ENCODE data around the gene DECR2.
A peak's percentile ranks its signal among the peaks of the same experiment; 100 is the strongest.
"Not testable (repeated sequence)": the region's sequence is repeated elsewhere in the genome, so short reads cannot be mapped to it uniquely, and the experiment has no call there.

Gene DECR2

DNA sequence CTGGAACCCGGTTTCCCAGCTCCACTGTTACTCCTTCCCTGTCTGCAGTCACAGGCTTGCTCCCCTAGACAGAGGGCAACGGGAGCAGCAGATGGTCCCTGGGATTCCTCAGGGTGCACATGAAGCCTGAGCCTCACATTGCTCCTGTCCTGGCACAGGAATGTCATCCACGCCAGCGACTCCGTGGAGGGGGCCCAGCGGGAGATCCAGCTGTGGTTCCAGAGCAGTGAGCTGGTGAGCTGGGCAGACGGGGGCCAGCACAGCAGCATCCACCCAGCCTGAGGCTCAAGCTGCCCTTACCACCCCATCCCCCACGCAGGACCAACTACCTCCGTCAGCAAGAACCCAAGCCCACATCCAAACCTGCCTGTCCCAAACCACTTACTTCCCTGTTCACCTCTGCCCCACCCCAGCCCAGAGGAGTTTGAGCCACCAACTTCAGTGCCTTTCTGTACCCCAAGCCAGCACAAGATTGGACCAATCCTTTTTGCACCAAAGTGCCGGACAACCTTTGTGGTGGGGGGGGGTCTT is 1.6 kb upstream of the DECR2 start:
- no peak for DNase-seq (ENCODE audit: low read depth in 3 of 3)

DNA sequence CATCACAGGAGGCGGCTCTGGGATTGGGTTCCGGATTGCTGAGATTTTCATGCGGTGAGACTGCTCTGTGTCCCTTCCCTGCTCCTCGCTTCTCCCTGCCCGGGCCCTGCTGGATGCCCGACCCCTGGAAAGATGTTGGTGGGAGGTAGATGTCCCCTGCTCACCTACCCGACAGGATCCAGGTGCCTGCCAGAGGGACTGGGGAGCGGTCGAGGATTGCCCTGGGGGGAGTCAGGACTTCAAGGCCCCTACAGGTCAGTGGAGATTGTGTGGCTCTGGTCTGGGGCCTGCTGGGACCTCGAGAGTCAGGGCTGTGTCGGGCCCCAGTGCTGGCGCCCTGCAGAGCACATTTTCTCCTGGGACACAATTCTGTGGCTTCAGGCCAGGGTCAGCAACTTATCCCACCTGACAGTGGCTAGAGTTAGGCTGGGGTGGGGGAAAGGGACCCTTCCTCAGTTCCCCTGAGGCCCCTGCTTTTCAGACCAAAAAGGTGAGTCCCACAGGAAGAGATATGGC is 3.3 kb downstream of the DECR2 start:
- no peak for DNase-seq (ENCODE audit: low read depth in 3 of 3)

DNA sequence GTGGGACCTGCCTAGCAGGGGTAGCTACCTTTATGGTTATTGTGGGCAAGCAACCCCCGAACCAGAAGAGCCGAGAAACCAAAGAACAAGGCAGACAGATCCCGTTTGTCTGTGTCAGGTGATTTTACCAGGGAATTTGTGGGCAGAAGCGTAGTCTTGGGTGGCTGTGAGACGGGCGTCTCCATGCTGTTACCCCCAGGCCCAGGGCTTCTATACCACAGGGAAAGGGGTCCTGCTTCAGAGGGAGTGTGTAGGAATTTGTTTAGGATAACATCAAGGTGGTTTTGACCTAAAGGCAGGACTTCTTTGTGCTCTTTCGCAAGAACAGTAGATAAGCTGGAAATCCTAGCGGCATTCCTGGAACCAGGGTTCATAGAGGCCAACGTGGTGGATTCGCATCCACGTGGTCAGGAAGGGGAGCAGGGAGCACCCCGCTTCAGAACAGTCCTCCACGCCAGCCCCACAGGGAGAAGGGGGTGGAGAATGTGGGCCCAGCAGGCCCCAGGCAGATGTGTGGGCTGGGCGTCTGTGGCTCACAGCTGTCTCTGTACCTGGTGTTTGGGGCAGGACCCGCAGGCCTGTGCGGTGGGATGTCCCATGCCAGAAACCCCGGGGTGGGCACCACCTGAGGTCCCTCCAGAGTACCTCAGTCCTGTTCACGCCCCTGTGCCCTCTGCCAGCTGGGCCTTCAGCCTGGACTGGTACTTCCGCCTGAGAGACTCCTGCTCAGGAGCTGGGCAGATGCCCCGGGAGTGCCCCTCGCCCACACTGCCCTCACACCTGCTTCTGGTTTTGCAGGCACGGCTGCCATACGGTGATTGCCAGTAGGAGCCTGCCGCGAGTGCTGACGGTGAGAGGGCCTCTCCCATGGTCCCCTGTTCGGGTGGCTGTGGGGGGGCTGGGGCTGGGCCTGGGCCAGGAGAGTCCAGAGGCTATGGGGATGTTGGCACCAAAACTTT is 4.1 kb downstream of the DECR2 start:
- no peak for DNase-seq (ENCODE audit: low read depth in 3 of 3)

DNA sequence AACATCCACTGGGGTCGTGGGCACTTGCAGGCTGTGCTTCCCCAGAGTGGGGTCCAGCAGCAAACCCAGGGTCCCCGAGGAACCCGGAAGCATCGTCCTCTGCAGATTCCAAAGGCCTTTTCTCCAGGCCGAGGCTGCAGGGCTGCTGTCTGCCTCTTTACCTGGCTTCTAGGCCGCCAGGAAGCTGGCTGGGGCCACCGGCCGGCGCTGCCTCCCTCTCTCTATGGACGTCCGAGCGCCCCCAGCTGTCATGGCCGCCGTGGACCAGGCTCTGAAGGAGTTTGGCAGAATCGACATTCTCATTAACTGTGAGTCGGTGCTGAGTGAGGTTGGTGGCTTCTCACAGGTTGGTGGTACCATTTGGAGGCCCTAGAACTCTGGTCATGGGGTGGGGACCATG is 5.6 kb downstream of the DECR2 start:
- DNase-seq (ENCODE audit: low read depth in 3 of 3): no peak

GRCh38 chr16:410516-411178 is 9.0 kb downstream of the DECR2 start:
- no peak for DNase-seq (ENCODE audit: low read depth in 3 of 3)

DNA sequence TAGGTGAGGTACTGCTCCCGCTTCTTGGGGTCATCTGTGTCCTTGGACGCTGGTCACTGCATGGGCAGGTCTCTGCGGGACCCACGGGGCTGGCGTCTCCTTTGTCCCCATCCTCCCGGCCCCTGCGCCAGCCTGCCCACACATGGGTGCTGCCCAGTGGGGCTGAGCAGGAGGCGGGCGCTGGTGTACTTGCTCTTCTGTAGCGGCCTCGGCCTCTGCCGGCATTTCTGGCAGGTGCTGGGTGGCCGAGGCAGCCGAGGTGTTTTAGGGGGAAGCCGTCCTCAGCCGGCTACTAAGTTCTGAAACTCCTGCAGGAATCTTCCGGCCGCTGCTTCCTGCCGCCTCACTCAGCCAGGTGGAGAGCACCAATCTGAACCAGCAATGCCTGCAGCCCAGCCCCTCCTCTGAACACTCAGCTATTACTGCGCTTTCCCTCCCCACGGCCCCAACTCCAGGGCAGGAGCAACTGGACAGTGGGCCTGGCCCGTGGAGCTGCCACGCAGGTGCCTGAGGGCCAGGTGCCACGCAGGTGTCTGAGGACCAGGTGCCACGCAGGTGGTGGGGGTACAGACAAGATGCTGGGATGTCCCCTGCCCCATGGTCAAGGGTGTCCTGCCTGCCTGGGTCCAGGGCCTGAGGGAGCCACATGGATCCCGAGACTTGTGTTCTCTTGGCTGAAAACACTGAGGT is 10.0 kb downstream of the DECR2 start:
- no peak for DNase-seq (ENCODE audit: low read depth in 3 of 3)

- DNase-seq (ENCODE audit: low read depth in 3 of 3): no peak
These were observed 12.9 kb downstream of the DECR2 start for GRCh38 chr16:414395-415169.

DNA sequence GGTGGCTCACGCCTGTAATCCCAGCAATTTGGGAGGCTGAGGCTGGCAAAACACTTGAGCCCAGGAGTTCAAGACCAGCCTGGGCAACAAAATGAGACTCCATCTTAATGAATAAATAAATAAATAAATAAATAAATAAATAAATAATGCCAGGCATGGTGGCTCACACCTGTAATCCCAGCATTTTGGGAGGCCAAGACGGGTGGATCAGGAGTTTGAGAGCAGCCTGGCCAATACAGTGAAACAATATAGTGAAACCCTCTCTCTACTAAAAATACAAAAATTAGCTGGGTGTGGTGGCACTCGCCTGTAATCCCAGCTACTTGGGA is 13.4 kb downstream of the DECR2 start:
- not testable (repeated sequence) for DNase-seq (ENCODE audit: low read depth in 3 of 3)

DNA sequence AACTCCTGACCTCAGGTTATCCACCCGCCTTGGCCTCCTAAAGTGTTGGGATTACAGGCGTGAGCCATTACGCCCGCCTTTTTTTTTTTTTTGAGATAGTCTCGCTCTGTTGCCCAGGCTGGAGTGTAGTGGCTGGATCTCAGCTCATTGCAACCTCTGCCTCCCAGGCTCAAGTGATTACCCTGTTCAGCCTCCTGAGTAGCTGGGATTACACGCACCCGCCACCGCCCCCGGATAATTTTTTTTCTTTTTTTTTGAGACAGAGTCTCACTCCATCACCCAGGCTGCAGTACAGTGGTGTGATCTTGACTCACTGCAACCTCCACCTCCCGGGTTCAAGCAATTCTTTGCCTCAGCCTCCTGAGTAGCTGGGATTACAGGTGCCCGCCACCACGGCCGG is 20.5 kb downstream of the DECR2 start:
- DNase-seq (ENCODE audit: low read depth in 3 of 3): not testable (repeated sequence)

DNA sequence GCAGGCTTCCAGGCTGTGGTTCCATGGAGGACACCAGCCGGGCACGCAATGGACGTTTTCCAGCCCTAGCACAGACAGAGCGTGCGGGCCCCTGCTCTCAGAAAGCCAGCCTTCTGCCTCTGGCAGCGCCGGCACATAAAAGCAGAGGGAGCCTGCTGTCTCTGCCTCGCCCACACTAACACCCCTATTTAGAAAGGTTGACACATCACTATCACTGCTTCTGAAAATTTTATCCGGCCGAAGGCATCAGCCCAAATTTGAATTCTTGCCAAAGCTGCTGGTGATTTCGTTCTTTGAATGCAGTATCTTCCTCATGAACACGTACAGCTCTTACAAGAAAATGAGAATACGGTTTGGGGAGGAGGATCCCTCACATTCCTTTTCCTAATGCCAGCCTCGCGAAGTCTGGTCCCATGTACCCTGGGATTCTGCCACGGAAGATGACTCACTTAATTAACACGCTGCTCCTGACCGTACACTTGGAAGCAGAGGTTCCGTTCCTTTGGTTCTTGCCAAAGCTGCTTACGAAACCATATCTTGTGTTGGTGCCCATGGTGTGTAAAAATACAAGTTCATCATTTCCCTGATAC is 22.4 kb downstream of the DECR2 start:
- no peak for DNase-seq (ENCODE audit: low read depth in 3 of 3)

DNA sequence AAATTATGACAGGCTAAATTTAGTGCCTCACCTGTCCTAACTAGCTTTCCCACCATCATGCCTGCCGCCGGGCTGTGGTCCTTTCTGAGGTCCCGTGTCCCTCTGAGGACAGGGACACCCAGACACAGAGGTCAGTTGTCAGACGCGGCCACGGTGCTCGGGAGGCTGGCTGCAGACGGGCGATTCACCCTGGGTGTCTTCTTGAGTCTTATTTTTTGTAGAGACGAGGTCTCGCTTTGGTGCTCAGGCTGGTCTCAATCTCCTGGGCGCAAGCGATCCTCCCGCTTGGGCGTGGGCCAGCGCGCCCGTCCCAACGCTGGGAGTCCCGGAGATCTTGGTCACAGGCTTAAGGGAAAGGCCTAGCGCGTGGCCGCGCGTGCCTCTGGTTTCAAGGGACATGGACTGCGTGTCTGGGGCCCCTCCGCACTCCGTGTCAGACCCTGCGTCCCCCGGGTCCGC is 23.0 kb downstream of the DECR2 start:
- DNase-seq (ENCODE audit: low read depth in 3 of 3): no peak

- DNase-seq (ENCODE audit: low read depth in 3 of 3): peak; percentile 59 to 86 (median 77)
These were observed 23.5 kb downstream of the DECR2 start, which contains the start of gene RAB11FIP3 for GRCh38 chr16:425082-425718. RAB11FIP3 (plus strand) TSS chr16:425649; CDS start chr16:426007, 358 bp downstream.

GRCh38 chr16:425740-426114 is 24.0 kb downstream of the DECR2 start:
- DNase-seq (ENCODE audit: low read depth in 3 of 3): no peak

- no peak for DNase-seq (ENCODE audit: low read depth in 3 of 3)
These were observed 24.6 kb downstream of the DECR2 start for GRCh38 chr16:426115-426905.

GRCh38 chr16:426906-427249 is 25.2 kb downstream of the DECR2 start:
- DNase-seq (ENCODE audit: low read depth in 3 of 3): no peak

DNA sequence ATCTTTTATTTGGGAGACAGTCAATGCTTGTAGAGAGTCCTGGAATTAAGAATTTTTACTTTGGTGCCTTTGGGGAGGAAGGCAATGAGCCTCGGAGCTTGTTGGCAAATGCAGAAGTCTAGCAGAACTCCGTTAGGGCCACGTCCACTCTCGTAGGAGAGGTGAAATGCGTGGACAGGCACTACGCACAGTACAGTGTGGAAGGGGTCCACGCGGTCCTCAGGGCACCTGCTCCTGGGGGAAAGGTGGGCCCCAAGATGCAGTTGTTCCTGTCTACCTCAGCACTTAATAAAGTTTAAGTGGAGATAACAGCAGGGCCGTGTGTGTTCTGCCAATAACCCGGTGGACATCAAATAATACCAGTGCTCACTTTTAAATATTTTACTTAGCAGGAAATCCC is 25.6 kb downstream of the DECR2 start:
- DNase-seq (ENCODE audit: low read depth in 3 of 3): no peak

GRCh38 chr16:430904-431303 is 29.2 kb downstream of the DECR2 start:
- no peak for DNase-seq (ENCODE audit: low read depth in 3 of 3)

DNA sequence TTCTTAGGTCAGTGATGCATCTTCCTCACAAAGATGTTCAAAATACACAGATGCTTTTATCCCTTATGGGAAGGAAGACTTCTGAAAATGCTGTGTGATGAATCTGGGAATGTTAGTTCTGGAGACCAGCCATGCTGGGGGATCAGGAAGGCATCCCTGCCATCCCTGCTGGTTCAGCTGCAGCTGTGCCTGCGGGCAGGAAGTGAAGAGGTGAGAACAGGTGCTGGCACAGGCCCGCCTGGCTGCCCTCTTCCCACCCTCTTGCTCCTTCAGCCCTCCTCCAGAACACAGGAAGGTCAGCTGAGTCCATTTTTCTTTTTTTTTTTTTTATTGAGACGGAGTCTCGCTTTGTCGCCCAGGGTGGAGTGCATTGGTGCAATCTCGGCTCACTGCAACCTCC is 38.9 kb downstream of the DECR2 start:
- DNase-seq (ENCODE audit: low read depth in 3 of 3): no peak

DNA sequence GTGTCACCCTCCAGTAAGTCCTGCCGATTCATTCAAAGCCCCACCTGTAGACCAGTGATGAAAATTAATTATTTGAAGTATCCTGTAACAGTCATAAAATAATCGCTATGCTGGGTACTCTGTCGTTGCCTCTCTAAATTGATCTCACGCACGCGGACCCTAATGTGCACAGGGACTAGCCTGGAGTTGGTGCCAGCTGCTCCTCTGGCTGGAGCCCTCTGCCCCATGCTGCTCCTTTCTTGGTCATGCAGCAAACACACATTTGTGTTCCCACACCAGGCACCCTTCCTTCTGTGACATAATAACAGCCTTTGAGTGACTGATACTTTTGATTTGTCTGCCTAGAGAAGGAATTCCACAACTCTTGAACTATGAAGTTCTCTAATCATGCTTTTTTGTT is 39.8 kb downstream of the DECR2 start:
- no peak for DNase-seq (ENCODE audit: low read depth in 3 of 3)

- no peak for DNase-seq (ENCODE audit: low read depth in 3 of 3)
These were observed 41.3 kb downstream of the DECR2 start for GRCh38 chr16:442976-443375.

All from stimulated activated CD4-positive, alpha-beta T cell treated with anti-CD3 and anti-CD28 coated beads, TNF-alpha, amount 100 ng/mL, for 24 hours (primary cell).